OCI-LY1 (cell line): ENCODE measurements around the gene PPP6R1.

ENCODE experiments used
- H2AFZ ChIP-seq: fragments of 200-600 bp; sonication (generic), shearing (Covaris generic); 2 replicates; pipeline ENCODE4 v1.6.0; 2014; ENCODE audit warnings: antibody characterized with exemption, mild to moderate bottlenecking, low read length
- H3F3A ChIP-seq: fragments of 200-600 bp; sonication (generic), shearing (Covaris generic); 2 replicates; pipeline ENCODE4 v1.6.0; 2014; ENCODE audit warnings: mild to moderate bottlenecking, antibody characterized with exemption, low read length, moderate library complexity; ENCODE audit not compliant: insufficient read depth
- H3K27ac ChIP-seq: fragments of 200-600 bp; sonication (generic); 2 replicates; pipeline ENCODE4 v1.5.1; 2014; ENCODE audit warnings: low read length, mixed run types, mild to moderate bottlenecking, low read depth; ENCODE audit not compliant: poor library complexity, severe bottlenecking
- H3K27me3 ChIP-seq: fragments of 200-600 bp; sonication (generic); 2 replicates; pipeline ENCODE4 v1.6.0; 2014; ENCODE audit warnings: antibody characterized with exemption, mild to moderate bottlenecking, low read length, moderate library complexity; ENCODE audit not compliant: insufficient read depth
- H3K36me3 ChIP-seq: fragments of 200-600 bp; sonication (generic); 2 replicates; pipeline ENCODE4 v1.6.1; 2014; ENCODE audit warnings: mild to moderate bottlenecking, antibody characterized with exemption, low read length, moderate library complexity, mixed read lengths; ENCODE audit not compliant: insufficient read depth
- H3K4me1 ChIP-seq: fragments of 200-600 bp; sonication (generic); 2 replicates; pipeline ENCODE4 v1.5.1; 2014; ENCODE audit warnings: mild to moderate bottlenecking, low read length, moderate library complexity; ENCODE audit not compliant: insufficient read depth, severe bottlenecking
- H3K4me2 ChIP-seq: fragments of 200-600 bp; sonication (generic), shearing (Covaris generic); 2 replicates; pipeline ENCODE4 v1.6.1; 2014; ENCODE audit warnings: low read length
- H3K4me3 ChIP-seq: fragments of 200-600 bp; sonication (generic); 2 replicates; pipeline ENCODE4 v1.5.1; 2014; ENCODE audit warnings: low read length, low read depth, mild to moderate bottlenecking, mixed read lengths; ENCODE audit not compliant: poor library complexity, severe bottlenecking
- H3K79me2 ChIP-seq: fragments of 200-600 bp; shearing (Covaris generic); 2 replicates; pipeline ENCODE4 v1.6.1; 2016; ENCODE audit warnings: mixed run types, low read length, mixed read lengths; ENCODE audit not compliant: insufficient read depth
- H3K9ac ChIP-seq: fragments of 200-600 bp; sonication (generic), shearing (Covaris generic); 2 replicates; pipeline ENCODE4 v1.6.1; 2014; ENCODE audit warnings: mild to moderate bottlenecking, low read length, mixed read lengths
- H3K9me2 ChIP-seq: fragments of 200-600 bp; sonication (generic), shearing (Covaris generic); 2 replicates; pipeline ENCODE4 v1.6.1; 2014; ENCODE audit warnings: low read depth, mild to moderate bottlenecking, low read length, mixed read lengths
- H3K9me3 ChIP-seq: fragments of 200-600 bp; shearing (Covaris generic); 2 replicates; pipeline ENCODE4 v1.6.1; 2014; ENCODE audit warnings: low read length, mixed read lengths
- H4K20me1 ChIP-seq: fragments of 200-600 bp; sonication (generic), shearing (Covaris generic); 2 replicates; pipeline ENCODE4 v1.6.0; 2016; ENCODE audit warnings: mild to moderate bottlenecking, low read length; ENCODE audit not compliant: insufficient read depth
- EZH2 ChIP-seq: fragments of 200-600 bp; sonication (generic), shearing (Covaris generic); IDR thresholded peaks from 2 replicates; pipeline ENCODE4 v1.8.0; 2017; ENCODE audit warnings: borderline replicate concordance, mixed run types, mild to moderate bottlenecking, antibody characterized with exemption, low read length, moderate library complexity, mixed read lengths
- TF ChIP-seq, protein P1 (sequence below): fragments of 200-600 bp; sonication (generic), shearing (Covaris generic); IDR thresholded peaks from 2 replicates; pipeline ENCODE4 v1.5.1; 2017; ENCODE audit warnings: mild to moderate bottlenecking, antibody characterized with exemption, low read length, moderate library complexity, mixed read lengths

Gene PPP6R1

DNA sequence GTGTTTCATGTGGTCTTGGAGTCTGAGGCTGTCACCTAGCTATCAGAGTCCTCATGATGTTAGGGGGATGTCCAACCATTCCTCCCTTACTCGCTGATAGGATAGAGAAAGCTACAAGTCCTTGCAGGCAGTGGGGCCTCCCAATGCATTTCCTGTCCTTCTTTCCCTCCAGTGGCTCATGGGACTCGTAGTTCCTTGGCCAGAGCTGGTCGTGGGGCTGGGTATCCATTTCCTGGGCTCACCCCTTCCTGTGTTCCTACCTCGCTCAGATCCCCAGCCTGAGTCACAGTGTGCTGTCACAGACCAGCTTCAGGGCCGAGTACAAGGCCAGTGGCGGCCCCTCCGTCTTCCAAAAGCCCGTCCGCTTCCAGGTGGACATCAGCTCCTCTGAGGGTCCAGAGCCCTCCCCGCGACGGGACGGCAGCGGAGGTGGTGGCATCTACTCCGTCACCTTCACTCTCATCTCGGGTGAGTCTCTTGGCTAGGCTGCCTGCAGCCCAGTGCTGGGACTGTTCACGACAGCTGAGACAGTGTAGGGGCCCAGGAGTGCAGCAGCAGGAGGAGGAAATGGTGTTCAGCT, 47.3 kb upstream of the PPP6R1 start:
- H4K20me1 ChIP-seq = no peaks in the 10 kb centered on the region
- no peak overlapping the region for H2AFZ ChIP-seq
- H3K27me3 ChIP-seq = no peaks in the 10 kb centered on the region
- H3K9ac ChIP-seq = no peak overlapping the region
- no peak overlapping the region for H3K4me2 ChIP-seq
- H3K27ac ChIP-seq = no peak overlapping the region
- H3F3A ChIP-seq = no peaks in the 10 kb centered on the region
- H3K36me3 ChIP-seq = peaks cover 23% of the 10 kb centered on the region
- no peak overlapping the region for H3K4me3 ChIP-seq
- H3K9me3 ChIP-seq = no peaks in the 10 kb centered on the region
- TF ChIP-seq EZH2 = no peak
- TF ChIP-seq, protein P1, sequence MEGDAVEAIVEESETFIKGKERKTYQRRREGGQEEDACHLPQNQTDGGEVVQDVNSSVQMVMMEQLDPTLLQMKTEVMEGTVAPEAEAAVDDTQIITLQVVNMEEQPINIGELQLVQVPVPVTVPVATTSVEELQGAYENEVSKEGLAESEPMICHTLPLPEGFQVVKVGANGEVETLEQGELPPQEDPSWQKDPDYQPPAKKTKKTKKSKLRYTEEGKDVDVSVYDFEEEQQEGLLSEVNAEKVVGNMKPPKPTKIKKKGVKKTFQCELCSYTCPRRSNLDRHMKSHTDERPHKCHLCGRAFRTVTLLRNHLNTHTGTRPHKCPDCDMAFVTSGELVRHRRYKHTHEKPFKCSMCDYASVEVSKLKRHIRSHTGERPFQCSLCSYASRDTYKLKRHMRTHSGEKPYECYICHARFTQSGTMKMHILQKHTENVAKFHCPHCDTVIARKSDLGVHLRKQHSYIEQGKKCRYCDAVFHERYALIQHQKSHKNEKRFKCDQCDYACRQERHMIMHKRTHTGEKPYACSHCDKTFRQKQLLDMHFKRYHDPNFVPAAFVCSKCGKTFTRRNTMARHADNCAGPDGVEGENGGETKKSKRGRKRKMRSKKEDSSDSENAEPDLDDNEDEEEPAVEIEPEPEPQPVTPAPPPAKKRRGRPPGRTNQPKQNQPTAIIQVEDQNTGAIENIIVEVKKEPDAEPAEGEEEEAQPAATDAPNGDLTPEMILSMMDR = no peak
- H3K79me2 ChIP-seq = no peaks in the 10 kb centered on the region
- no peaks in the 10 kb centered on the region for H3K9me2 ChIP-seq
- peaks cover 37% of the 10 kb centered on the region for H3K4me1 ChIP-seq

DNA sequence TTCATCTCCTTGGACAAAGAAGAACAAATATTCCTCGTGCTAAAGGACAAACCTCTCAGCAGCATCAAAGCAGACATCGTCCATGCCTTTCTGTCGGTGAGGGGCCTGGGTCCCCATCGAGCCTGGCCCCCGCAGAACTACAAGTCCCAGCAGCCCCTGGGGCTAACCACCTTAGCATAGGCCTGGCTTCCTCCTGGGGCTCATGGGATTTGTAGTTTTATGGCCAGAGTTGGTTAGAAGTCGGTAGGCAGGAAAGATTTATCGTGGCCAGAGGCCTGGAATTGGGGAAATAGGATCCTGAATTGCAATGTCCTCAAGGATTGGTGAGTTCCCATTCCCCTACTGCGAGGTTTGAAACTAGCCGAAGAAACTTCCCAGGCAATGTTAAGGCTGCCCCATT, 46.7 kb upstream of the PPP6R1 start:
- Histone ChIP-seq H3K9ac (no peak overlapping the region), H3K9me3 (no peaks in the 10 kb centered on the region), H3K4me1 (peaks cover 36% of the 10 kb centered on the region), H4K20me1 (no peaks in the 10 kb centered on the region), H3K4me3 (no peak overlapping the region), H3K36me3 (peaks cover 23% of the 10 kb centered on the region), H3K9me2 (no peaks in the 10 kb centered on the region), H3K27me3 (no peaks in the 10 kb centered on the region), H3K27ac (no peak overlapping the region), H3K79me2 (no peaks in the 10 kb centered on the region), H2AFZ (no peak overlapping the region), H3K4me2 (no peak overlapping the region), H3F3A (no peaks in the 10 kb centered on the region)
- no peak for TF ChIP-seq EZH2
- TF ChIP-seq, protein P1 = no peak

DNA sequence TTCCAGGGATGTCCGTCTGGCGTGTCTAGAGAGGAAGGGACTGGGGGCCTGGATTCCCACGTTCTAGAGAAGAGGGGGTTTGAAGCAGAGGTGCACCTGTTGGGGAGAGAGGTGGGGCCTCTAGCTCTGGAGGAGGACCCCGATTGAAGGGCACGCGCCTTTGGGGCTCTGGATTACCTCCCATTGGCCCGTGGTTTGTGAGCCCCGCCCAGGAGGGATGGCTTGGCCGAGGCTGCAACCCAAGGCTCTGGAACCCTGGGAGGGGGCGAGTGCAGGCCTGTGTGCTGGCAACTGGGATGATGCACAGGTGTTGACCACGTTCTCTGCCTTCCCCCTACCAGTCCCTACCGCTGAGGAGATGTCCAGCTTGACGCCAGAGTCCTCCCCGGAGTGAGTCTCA, 46.2 kb upstream of the PPP6R1 start:
- Histone ChIP-seq H3K9me3 (no peaks in the 10 kb centered on the region), H3K36me3 (peaks cover 23% of the 10 kb centered on the region), H3K79me2 (no peaks in the 10 kb centered on the region), H3K4me1 (peaks cover 31% of the 10 kb centered on the region), H3K9ac (no peak overlapping the region), H3K4me2 (no peak overlapping the region), H3K4me3 (no peak overlapping the region), H3K9me2 (no peaks in the 10 kb centered on the region), H2AFZ (no peak overlapping the region), H3K27me3 (no peaks in the 10 kb centered on the region), H4K20me1 (no peaks in the 10 kb centered on the region), H3K27ac (no peak overlapping the region), H3F3A (no peaks in the 10 kb centered on the region)
- no peak for TF ChIP-seq EZH2
